ENCODE data around the gene BSN.

GRCh38 chr3:49668414-49668797 lies 114.1 kb downstream of the BSN start:
- TF ChIP-seq CTCF (conservative IDR thresholded peaks at IDR 0.05 in 1 of 2, IDR thresholded peaks at IDR 0.05 in 1 of 2; ENCODE audit: low read depth in 1 of 2, low read length in 2 of 2): no peak
- TF ChIP-seq EZH2 (IDR thresholded peaks at IDR 0.05; ENCODE audit: low read length, missing control alignments): no peak

All from fibroblast of lung (primary cell).